GM18520 (cell line): ENCODE measurements around the gene COBL.

ENCODE experiments used
- ATAC-seq: cut with Tn5 transposase; IDR thresholded peaks from one replicate; pipeline ENCODE4 v1.9.1; 2021; ENCODE audit not compliant: unreplicated experiment

The COBL gene

GRCh38 chr7:51152706-51153200 lies 163.9 kb downstream of the COBL start:
- no peak for ATAC-seq

- no peak for ATAC-seq
Observed at GRCh38 chr7:51151455-51151854, 165.2 kb downstream of the COBL start.

- ATAC-seq, result no peak
Observed at GRCh38 chr7:51150193-51150592, 166.4 kb downstream of the COBL start.

- ATAC-seq, result no peak
Observed at GRCh38 chr7:51148216-51148615, 168.4 kb downstream of the COBL start.

GRCh38 chr7:51146816-51147586 lies 169.6 kb downstream of the COBL start:
- no peak for ATAC-seq

GRCh38 chr7:51144178-51144577 lies 172.4 kb downstream of the COBL start:
- ATAC-seq, result no peak

GRCh38 chr7:51142741-51143385 lies 173.7 kb downstream of the COBL start:
- ATAC-seq, result no peak

GRCh38 chr7:51141451-51142003 lies 175.1 kb downstream of the COBL start:
- no peak for ATAC-seq

GRCh38 chr7:51140199-51141164 lies 176.1 kb downstream of the COBL start:
- no peak for ATAC-seq

- no peak for ATAC-seq
Observed at GRCh38 chr7:51139796-51140195, 176.8 kb downstream of the COBL start.

GRCh38 chr7:51138123-51139085 lies 178.2 kb downstream of the COBL start:
- no peak for ATAC-seq

GRCh38 chr7:51135576-51135975 lies 181.0 kb downstream of the COBL start:
- no peak for ATAC-seq

GRCh38 chr7:51134013-51134441 lies 182.6 kb downstream of the COBL start:
- no peak for ATAC-seq

GRCh38 chr7:51132661-51133060 lies 183.9 kb downstream of the COBL start:
- no peak for ATAC-seq

- ATAC-seq, result no peak
Observed at GRCh38 chr7:51129527-51130472, 186.8 kb downstream of the COBL start.

- no peak for ATAC-seq
Observed at GRCh38 chr7:51128545-51129435, 187.8 kb downstream of the COBL start.

GRCh38 chr7:51127618-51127904 lies 189.0 kb downstream of the COBL start:
- ATAC-seq, result no peak
